ENCODE data around the gene ATXN7L1. TPM values are rescaled to one million over a fixed set of nuclear protein-coding genes. Genes with fewer than 3 reads are reported as not detected.

ATXN7L1 gene
- total and polyA plus RNA-seq, 2 of the 4 experiments (the other 2 are of a cell fraction) = 3.5 to 4.3 TPM

GRCh38 chr7:105862276-105862675 lies 14.1 kb downstream of the ATXN7L1 start:
- H4K20me1 ChIP-seq (ENCODE audit: insufficient read depth, low read length) = peaks cover 18% of the 10 kb centered on the region
- no peak overlapping the region for H3K18ac ChIP-seq (ENCODE audit: low read depth, low read length)
- no peak overlapping the region for H3K9ac ChIP-seq (ENCODE audit: low read depth, low read length)
- intact Hi-C loops (cut with micrococcal nuclease) = no loop called here
- H3K9me3 ChIP-seq (ENCODE audit: control insufficient read depth, insufficient read depth, low read length) = no peaks in the 10 kb centered on the region
- H3K27me3 ChIP-seq (ENCODE audit: control insufficient read depth, insufficient read depth, low read length) = no peaks in the 10 kb centered on the region
- H2AK5ac ChIP-seq (ENCODE audit: low read depth, low read length) = no peak overlapping the region
- no TSS peak for BruUV-seq (replicated peaks)
- no peak overlapping the region for H4K8ac ChIP-seq (ENCODE audit: low read depth in 2 of 2, low read length in 2 of 2)
- no peak overlapping the region for H2BK20ac ChIP-seq (ENCODE audit: low read depth, low read length)
- in situ Hi-C loops (cut with MboI; ENCODE audit: low sequenced_read_pairs) = no loop called here
- H3K9me1 ChIP-seq (ENCODE audit: insufficient read depth, low read length) = peaks cover 12% of the 10 kb centered on the region; the same call in 1 of the 2 replicates
- H2AK9ac ChIP-seq (replicated peaks; ENCODE audit: low read depth, low read length, poor library complexity) = no peak overlapping the region
- no peak overlapping the region for H3K14ac ChIP-seq (replicated peaks; ENCODE audit: low read depth, low read length)
- POLR2A ChIA-PET (ENCODE audit: unreplicated experiment) = no interaction called here
- H4K91ac ChIP-seq (ENCODE audit: insufficient read depth, low read depth, low read length) = no peak overlapping the region
- CTCF ChIA-PET = no interaction called here
- no peak for TF ChIP-seq MXI1 (IDR thresholded peaks at IDR 0.05; ENCODE audit: borderline replicate concordance, low read depth, low read length)
- no peak for TF ChIP-seq USF2 (IDR thresholded peaks at IDR 0.05; ENCODE audit: low read depth, low read length)
- TF ChIP-seq NFE2L2 (IDR thresholded peaks at IDR 0.05; ENCODE audit: low read depth, low read length) = no peak
- no peak for TF ChIP-seq FOS (IDR thresholded peaks at IDR 0.05; ENCODE audit: low read depth, low read length)
- no peak for TF ChIP-seq RCOR1 (IDR thresholded peaks at IDR 0.05; ENCODE audit: insufficient replicate concordance, low read length)
- TF ChIP-seq CEBPB (IDR thresholded peaks at IDR 0.05; ENCODE audit: low read depth, low read length) = no peak
- no peak for TF ChIP-seq MAFK (IDR thresholded peaks at IDR 0.05; ENCODE audit: low read depth, low read length)
- no peak overlapping the region for H3K4me2 ChIP-seq (ENCODE audit: low read depth, low read length)
- no CpG with 5 or more reads among the region's 5 CpGs for WGBS, 2 experiments (ENCODE audit: extremely low coverage in 2 of 2, insufficient read length in 1 of 2)
- no peak overlapping the region for H3K27ac ChIP-seq (ENCODE audit: insufficient read depth, low read length)
- H3K4ac ChIP-seq (ENCODE audit: low read depth, low read length) = no peak overlapping the region
- dilution Hi-C loops (cut with HindIII; ENCODE audit: low sequenced_read_pairs, unreplicated experiment) = no loop called here
- no peaks in the 10 kb centered on the region for H3K4me1 ChIP-seq (ENCODE audit: control insufficient read depth, insufficient read depth, low read length)
- peaks cover 7 to 29% of the 10 kb centered on the region in 2 experiments; a peak in 3 of 4 replicates for H3K79me1 ChIP-seq (ENCODE audit: low read depth in 1 of 2, low read length in 2 of 2)
- no peak overlapping the region for H2BK5ac ChIP-seq (ENCODE audit: low read depth, low read length, poor library complexity, severe bottlenecking)
- no peak overlapping the region for H3K56ac ChIP-seq (ENCODE audit: extremely low read depth, insufficient read depth, low read length)
- H3K36me3 ChIP-seq (ENCODE audit: control insufficient read depth, insufficient read depth, low read length) = peaks cover 7% of the 10 kb centered on the region
- no peak overlapping the region for H2AFZ ChIP-seq (replicated peaks; ENCODE audit: low read length, poor library complexity)
- no peak overlapping the region for H2BK120ac ChIP-seq (ENCODE audit: low read depth, low read length)
- DNase-seq = no peak
- ATAC-seq (ENCODE audit: low read depth) = no peak
- no peak overlapping the region for H3K23ac ChIP-seq (ENCODE audit: low read depth, low read length)
- no peak overlapping the region for H4K5ac ChIP-seq (ENCODE audit: low read depth, low read length)
- no peak overlapping the region for H2BK15ac ChIP-seq (ENCODE audit: low read depth, low read length)
- no peak overlapping the region for H3K4me3 ChIP-seq (ENCODE audit: insufficient read depth, low read depth, low read length)

All from IMR-90 (cell line).